Keratinocyte (primary cell): ENCODE data around the gene COPG1. TPM values are rescaled to one million over a fixed set of nuclear protein-coding genes. Genes with fewer than 3 reads are reported as not detected.
A peak's percentile ranks its signal among the peaks of the same experiment; 100 is the strongest.

Experiments
- DNase-seq: peaks from one replicate; pipeline ENCODE4 v3.0.0-alpha.2; 2011; ENCODE audit warnings: low read depth, missing footprints, low spot score
- FAIRE-seq: peaks from 2 replicates; lab custom pipeline; 2011; peaks lifted over from hg19 to GRCh38; lab: Jason Lieb, UNC
- H2AFZ ChIP-seq: 2 replicates; pipeline ENCODE4 v1.6.0; 2012; ENCODE audit warnings: low read length, control low read depth, inconsistent platforms; ENCODE audit not compliant: control insufficient read depth
- H3K27ac ChIP-seq: 2 replicates; pipeline ENCODE4 v1.5.1; 2011; ENCODE audit warnings: low read length; ENCODE audit not compliant: control insufficient read depth, insufficient read depth
- H3K27me3 ChIP-seq: 3 replicates; pipeline ENCODE4 v1.6.0; 2011; ENCODE audit warnings: low read length; ENCODE audit not compliant: control insufficient read depth, insufficient read depth; ENCODE audit errors: extremely low read depth
- H3K36me3 ChIP-seq, 2 experiments: 2 replicates in 1 of 2; 3 replicates in 1 of 2; pipeline ENCODE4 v1.5.1; 2011; ENCODE audit warnings: low read length in 2 of 2, mild to moderate bottlenecking in 1 of 2; ENCODE audit not compliant: control insufficient read depth in 2 of 2, insufficient read depth in 2 of 2; ENCODE audit errors: extremely low read depth in 1 of 2
- H3K4me1 ChIP-seq: 3 replicates; pipeline ENCODE4 v1.5.1; 2011; ENCODE audit warnings: low read length; ENCODE audit not compliant: control insufficient read depth, insufficient read depth; ENCODE audit errors: extremely low read depth
- H3K4me2 ChIP-seq: 3 replicates; pipeline ENCODE4 v1.6.0; 2011; ENCODE audit warnings: low read depth, low read length; ENCODE audit not compliant: control insufficient read depth, insufficient read depth; ENCODE audit errors: extremely low read depth
- H3K4me3 ChIP-seq, 3 experiments: fragments of 200-600 bp in 1 of 3; sonication (generic) in 1 of 3; 2 replicates in 2 of 3; 3 replicates in 1 of 3; pipeline ENCODE4 v1.5.1; 2011 to 2016; ENCODE audit warnings: low read length in 3 of 3, mild to moderate bottlenecking in 3 of 3, control low read depth in 2 of 3, inconsistent platforms in 1 of 3, low read depth in 1 of 3, mixed read lengths in 1 of 3, mixed run types in 1 of 3, moderate library complexity in 1 of 3; ENCODE audit not compliant: control insufficient read depth in 2 of 3, insufficient read depth in 2 of 3; ENCODE audit errors: extremely low read depth in 1 of 3
- H3K79me2 ChIP-seq: 2 replicates; pipeline ENCODE4 v1.6.0; 2012; ENCODE audit warnings: low read length; ENCODE audit not compliant: control insufficient read depth, insufficient read depth
- H3K9ac ChIP-seq: 3 replicates; pipeline ENCODE4 v1.6.0; 2011; ENCODE audit warnings: low read length; ENCODE audit not compliant: control insufficient read depth, insufficient read depth; ENCODE audit errors: extremely low read depth
- H3K9me1 ChIP-seq: 3 replicates; pipeline ENCODE4 v1.6.0; 2011; ENCODE audit warnings: low read length; ENCODE audit not compliant: control insufficient read depth, insufficient read depth; ENCODE audit errors: extremely low read depth
- H3K9me3 ChIP-seq: 2 replicates; pipeline ENCODE4 v1.5.1; 2012; ENCODE audit warnings: low read depth, low read length; ENCODE audit not compliant: control insufficient read depth
- H4K20me1 ChIP-seq: 3 replicates; pipeline ENCODE4 v1.6.0; 2011; ENCODE audit warnings: low read length; ENCODE audit not compliant: control insufficient read depth, insufficient read depth; ENCODE audit errors: extremely low read depth
- EZH2 ChIP-seq: IDR thresholded peaks from one replicate; pipeline ENCODE4 v1.6.1; 2012; ENCODE audit warnings: inconsistent platforms, mild to moderate bottlenecking, low read length, moderate library complexity
- dilution Hi-C: fragments of 300-500 bp; cut with MboI; formaldehyde crosslinking; loops from one replicate; pipeline ENCODE4 v1.7.0; 2020; ENCODE audit warnings: low sequenced_read_pairs; ENCODE audit not compliant: extremely low pct_ligation_motif_present
- polyA plus RNA-seq, 5 experiments: library from polyadenylated mRNA; depleted of rRNA in 3 of 5; stranded (reverse) in 3 of 5; stranded (forward) in 1 of 5; unstranded in 1 of 5; fragments of >200 nt; gene quantifications; 1 replicate in 1 of 5; 2 replicates in 3 of 5; 3 replicates in 1 of 5; pipeline versions ENCODE4 v1.2.1 to v1.2.3, GENCODE V29; 2011 to 2012; ENCODE audit warnings: missing spikeins in 2 of 5, low read depth in 1 of 5, low replicate concordance in 1 of 5
- TF ChIP-seq, protein P1 (sequence below), 3 experiments: IDR thresholded peaks in 1 of 3; conservative IDR thresholded peaks in 1 of 3; optimal IDR thresholded peaks in 1 of 3; 2 replicates in 2 of 3; 3 replicates in 1 of 3; pipeline versions ENCODE3 to v1.5.1; 2011; ENCODE audit warnings: low read length in 3 of 3, mild to moderate bottlenecking in 3 of 3, moderate library complexity in 2 of 3, control low read depth in 1 of 3, inconsistent platforms in 1 of 3; ENCODE audit not compliant: insufficient read depth in 2 of 3; ENCODE audit errors: extremely low read depth in 1 of 3

Gene COPG1
- polyA plus RNA-seq, 1 donor (not counting 4 experiments of a cell fraction or from before 2014, with no cell fraction given) = 65.5 TPM

DNA sequence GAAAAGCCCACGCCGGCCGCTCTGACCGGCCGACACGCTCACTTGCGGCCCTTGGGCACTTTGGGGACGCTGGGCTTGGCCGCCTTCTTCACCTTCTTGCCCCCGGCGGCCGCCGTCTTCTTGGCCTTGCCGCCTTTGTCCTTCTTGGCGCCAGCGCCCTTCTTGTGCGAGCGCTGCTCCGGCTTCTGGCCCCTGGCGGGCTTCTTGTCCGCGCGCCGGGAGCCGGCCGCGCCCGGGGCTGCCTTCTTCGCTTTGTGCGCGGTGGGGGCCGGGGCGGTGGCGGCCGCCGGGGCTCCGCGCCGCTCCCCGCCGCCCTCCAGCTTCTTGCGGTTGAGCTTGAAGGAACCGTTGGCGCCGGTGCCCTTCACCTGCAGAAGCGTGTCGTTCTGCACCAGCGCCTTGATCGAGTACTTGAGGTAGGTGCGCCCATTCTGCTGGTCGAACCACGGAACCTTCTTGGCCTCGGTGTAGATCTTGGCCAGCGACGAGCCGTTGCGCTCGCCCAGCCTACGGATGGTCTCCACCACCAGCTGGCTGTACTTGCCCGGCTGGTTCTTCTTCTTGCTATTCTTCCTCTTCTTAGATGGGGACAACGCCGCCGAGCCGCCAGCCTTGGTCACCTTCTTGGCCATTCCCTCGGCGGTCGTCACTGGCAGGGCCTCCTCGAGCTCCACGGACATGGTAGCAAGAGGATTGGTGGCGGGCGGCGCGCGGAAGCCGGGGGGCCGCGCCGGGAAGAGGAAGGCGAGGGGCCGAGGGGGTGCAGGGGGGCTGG lies 66.0 kb downstream of the COPG1 start:
- no peak for DNase-seq
- peak overlapping the region; percentile 77 for H3K27ac ChIP-seq
- dilution Hi-C loops = no loop called here

GRCh38 chr3:129315998-129316247 lies 66.5 kb downstream of the COPG1 start:
- H3K27me3 ChIP-seq = no peaks in the 10 kb centered on the region
- H2AFZ ChIP-seq = no peak overlapping the region
- DNase-seq = no peak
- H3K9me1 ChIP-seq = no peaks in the 10 kb centered on the region
- dilution Hi-C loops = no loop called here
- H3K79me2 ChIP-seq = no peaks in the 10 kb centered on the region
- H3K36me3 ChIP-seq = no peaks in the 10 kb centered on the region
- H3K9me3 ChIP-seq = no peaks in the 10 kb centered on the region
- no peak for FAIRE-seq
- peak overlapping the region; percentile 45 to 83 (median 71) for H3K4me3 ChIP-seq
- H4K20me1 ChIP-seq = no peaks in the 10 kb centered on the region
- H3K9ac ChIP-seq = peak overlapping the region; percentile 93
- H3K27ac ChIP-seq = peak overlapping the region; percentile 88
- H3K4me2 ChIP-seq = peak overlapping the region; percentile 93
- peaks cover 25% of the 10 kb centered on the region for H3K4me1 ChIP-seq
- TF ChIP-seq EZH2 = no peak

More for the DNA sequence above, 66.0 kb downstream of the COPG1 start:
- peak overlapping the region; percentile 45 to 90 (median 80) for H3K4me3 ChIP-seq
- H2AFZ ChIP-seq = peak overlapping the region; percentile 10
- no peaks in the 10 kb centered on the region for H3K9me1 ChIP-seq
- H4K20me1 ChIP-seq = no peaks in the 10 kb centered on the region
- no peaks in the 10 kb centered on the region for H3K9me3 ChIP-seq
- H3K27me3 ChIP-seq = no peaks in the 10 kb centered on the region
- H3K36me3 ChIP-seq = no peaks in the 10 kb centered on the region
- peak overlapping the region; percentile 93 for H3K9ac ChIP-seq
- TF ChIP-seq EZH2 = no peak
- TF ChIP-seq, protein P1, sequence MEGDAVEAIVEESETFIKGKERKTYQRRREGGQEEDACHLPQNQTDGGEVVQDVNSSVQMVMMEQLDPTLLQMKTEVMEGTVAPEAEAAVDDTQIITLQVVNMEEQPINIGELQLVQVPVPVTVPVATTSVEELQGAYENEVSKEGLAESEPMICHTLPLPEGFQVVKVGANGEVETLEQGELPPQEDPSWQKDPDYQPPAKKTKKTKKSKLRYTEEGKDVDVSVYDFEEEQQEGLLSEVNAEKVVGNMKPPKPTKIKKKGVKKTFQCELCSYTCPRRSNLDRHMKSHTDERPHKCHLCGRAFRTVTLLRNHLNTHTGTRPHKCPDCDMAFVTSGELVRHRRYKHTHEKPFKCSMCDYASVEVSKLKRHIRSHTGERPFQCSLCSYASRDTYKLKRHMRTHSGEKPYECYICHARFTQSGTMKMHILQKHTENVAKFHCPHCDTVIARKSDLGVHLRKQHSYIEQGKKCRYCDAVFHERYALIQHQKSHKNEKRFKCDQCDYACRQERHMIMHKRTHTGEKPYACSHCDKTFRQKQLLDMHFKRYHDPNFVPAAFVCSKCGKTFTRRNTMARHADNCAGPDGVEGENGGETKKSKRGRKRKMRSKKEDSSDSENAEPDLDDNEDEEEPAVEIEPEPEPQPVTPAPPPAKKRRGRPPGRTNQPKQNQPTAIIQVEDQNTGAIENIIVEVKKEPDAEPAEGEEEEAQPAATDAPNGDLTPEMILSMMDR (optimal IDR thresholded peaks at IDR 0.05 in 1 of 3, IDR thresholded peaks at IDR 0.05 in 1 of 3, conservative IDR thresholded peaks at IDR 0.05 in 1 of 3; ENCODE audit: extremely low read depth in 1 of 3, insufficient read depth in 2 of 3, low read length in 3 of 3) = no peak
- no peaks in the 10 kb centered on the region for H3K79me2 ChIP-seq
- peak overlapping the region; percentile 91 for H3K4me2 ChIP-seq
- FAIRE-seq = no peak
- peaks cover 30% of the 10 kb centered on the region for H3K4me1 ChIP-seq
